ENCODE results near the gene DNAJC15. TPM values are rescaled to one million over a fixed set of nuclear protein-coding genes. Genes with fewer than 3 reads are reported as not detected.

The DNAJC15 gene
- total RNA-seq, 2 experiments from 2014 or later: 12.5 to 15.7 TPM

- Mint-ChIP-seq H3K36me3 (no peaks in the 10 kb centered on the region), H3K4me1 (peaks cover 6% of the 10 kb centered on the region), H3K4me3 (no peak overlapping the region), H3K9me3 (no peaks in the 10 kb centered on the region), H3K27ac (no peak overlapping the region), H3K27me3 (peaks cover 4% of the 10 kb centered on the region)
- POLR2A ChIA-PET: no interaction called here
- no peak for ATAC-seq (ENCODE audit: low read depth)
- no peak for DNase-seq
Observed at GRCh38 chr13:43009506-43009905, 13.9 kb upstream of the DNAJC15 start.

- POLR2A ChIA-PET: interaction anchor here (2.2 kb wide), 1 partner anchor 22 kb away, joined by 7 read pairs; the partner anchor contains the start of gene EPSTI1
- H3K27me3 Mint-ChIP-seq: no peaks in the 10 kb centered on the region
- no peaks in the 10 kb centered on the region for H3K36me3 Mint-ChIP-seq
- no peaks in the 10 kb centered on the region for H3K4me1 Mint-ChIP-seq
- no peaks in the 10 kb centered on the region for H3K9me3 Mint-ChIP-seq
- H3K27ac Mint-ChIP-seq: no peak overlapping the region
- no peak for ATAC-seq (ENCODE audit: low read depth)
- DNase-seq: no peak
- no peak overlapping the region for H3K4me3 Mint-ChIP-seq
Observed at GRCh38 chr13:43014162-43014561, 9.2 kb upstream of the DNAJC15 start.

DNA sequence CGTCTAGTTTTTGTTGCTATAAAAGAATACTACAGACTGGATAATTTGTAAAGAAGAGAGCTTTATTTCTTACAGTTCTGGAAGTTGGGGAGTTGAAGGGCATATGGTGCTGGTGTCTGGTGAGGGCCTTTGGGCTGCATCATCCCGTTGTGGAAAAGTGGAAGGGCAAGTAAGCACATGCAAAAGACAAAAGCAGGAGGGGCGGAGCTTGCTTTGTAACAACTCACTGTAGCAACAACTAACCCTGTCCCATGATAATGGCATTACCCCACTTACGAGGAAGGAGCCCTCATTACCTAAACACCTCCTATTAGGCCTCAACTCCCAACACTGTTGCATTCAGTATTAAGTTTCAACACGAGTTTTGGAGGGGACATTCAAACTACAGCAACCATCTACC, 7.2 kb upstream of the DNAJC15 start:
- H3K4me1 Mint-ChIP-seq: no peaks in the 10 kb centered on the region
- H3K36me3 Mint-ChIP-seq: no peaks in the 10 kb centered on the region
- POLR2A ChIA-PET: no interaction called here
- no peak for DNase-seq
- H3K4me3 Mint-ChIP-seq: no peak overlapping the region
- no peak overlapping the region for H3K27ac Mint-ChIP-seq
- no peaks in the 10 kb centered on the region for H3K27me3 Mint-ChIP-seq
- no peaks in the 10 kb centered on the region for H3K9me3 Mint-ChIP-seq
- no peak for ATAC-seq (ENCODE audit: low read depth)

DNA sequence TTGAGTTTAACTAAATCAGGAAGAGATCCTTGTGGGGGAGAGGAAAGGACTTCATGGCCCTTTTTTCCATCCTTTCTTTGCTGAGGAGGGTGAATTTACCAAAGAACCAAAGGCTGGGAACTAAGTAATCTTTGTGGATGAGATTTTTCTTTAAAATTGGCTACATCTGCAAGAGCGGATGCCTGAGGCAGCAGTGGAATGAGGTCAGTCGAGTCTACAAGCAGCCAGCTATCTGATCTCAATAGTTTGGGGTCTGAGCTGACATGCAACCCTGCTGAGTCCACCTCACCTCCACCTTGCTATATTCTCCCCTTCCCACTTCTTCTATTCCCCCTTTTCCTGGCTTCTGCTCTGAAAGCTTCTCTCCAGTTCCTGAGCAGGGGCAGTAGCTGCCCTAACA, 3.6 kb upstream of the DNAJC15 start:
- POLR2A ChIA-PET: no interaction called here
- Mint-ChIP-seq H3K36me3 (peaks cover 4% of the 10 kb centered on the region), H3K4me3 (no peak overlapping the region), H3K9me3 (no peaks in the 10 kb centered on the region), H3K27me3 (no peaks in the 10 kb centered on the region), H3K27ac (no peak overlapping the region), H3K4me1 (peaks cover 7% of the 10 kb centered on the region)
- no peak for DNase-seq
- no peak for ATAC-seq (ENCODE audit: low read depth)

DNA sequence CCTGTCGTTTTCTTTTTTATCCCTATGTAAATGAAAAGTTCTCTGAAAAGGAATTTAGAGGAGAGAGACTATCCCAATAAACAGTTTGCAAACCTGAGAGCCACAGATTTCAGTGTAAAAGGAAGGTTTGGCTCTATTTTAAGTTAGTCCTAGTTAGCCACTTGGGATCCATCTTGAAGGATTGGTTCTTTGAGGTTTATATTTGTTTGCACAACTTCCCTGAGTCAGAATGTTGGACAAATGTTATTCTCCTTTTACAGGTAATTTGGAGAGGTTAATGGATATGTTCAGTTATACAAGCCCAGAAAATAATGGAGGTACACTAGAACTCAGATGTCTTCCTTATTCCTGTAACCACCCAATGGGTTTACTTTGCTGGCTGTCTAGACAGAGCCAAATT, 2.6 kb upstream of the DNAJC15 start:
- no peaks in the 10 kb centered on the region for H3K27me3 Mint-ChIP-seq
- no peaks in the 10 kb centered on the region for H3K9me3 Mint-ChIP-seq
- no peak for ATAC-seq (ENCODE audit: low read depth)
- peaks cover 12% of the 10 kb centered on the region for H3K4me1 Mint-ChIP-seq
- no peak overlapping the region for H3K27ac Mint-ChIP-seq
- POLR2A ChIA-PET: interaction anchor here (4.4 kb wide), 1 partner anchor 29 kb away, joined by 61 read pairs; the partner anchor contains the start of gene EPSTI1
- DNase-seq: no peak
- peaks cover 4% of the 10 kb centered on the region for H3K36me3 Mint-ChIP-seq
- no peak overlapping the region for H3K4me3 Mint-ChIP-seq

GRCh38 chr13:43021926-43022670, 1.3 kb upstream of the DNAJC15 start:
- DNase-seq (no peak), ATAC-seq (ENCODE audit: low read depth) (no peak)
- H3K36me3 Mint-ChIP-seq: peaks cover 4% of the 10 kb centered on the region
- H3K4me3 Mint-ChIP-seq: no peak overlapping the region
- H3K9me3 Mint-ChIP-seq: no peaks in the 10 kb centered on the region
- POLR2A ChIA-PET: interaction anchor here (0.9 to 4.4 kb wide), 3 partner anchors 31 to 74 kb away, joined by 3 to 61 read pairs (median 4); partner anchors contain the start of gene EPSTI1
- H3K27ac Mint-ChIP-seq: no peak overlapping the region
- no peaks in the 10 kb centered on the region for H3K27me3 Mint-ChIP-seq
- H3K4me1 Mint-ChIP-seq: peaks cover 15% of the 10 kb centered on the region

DNA sequence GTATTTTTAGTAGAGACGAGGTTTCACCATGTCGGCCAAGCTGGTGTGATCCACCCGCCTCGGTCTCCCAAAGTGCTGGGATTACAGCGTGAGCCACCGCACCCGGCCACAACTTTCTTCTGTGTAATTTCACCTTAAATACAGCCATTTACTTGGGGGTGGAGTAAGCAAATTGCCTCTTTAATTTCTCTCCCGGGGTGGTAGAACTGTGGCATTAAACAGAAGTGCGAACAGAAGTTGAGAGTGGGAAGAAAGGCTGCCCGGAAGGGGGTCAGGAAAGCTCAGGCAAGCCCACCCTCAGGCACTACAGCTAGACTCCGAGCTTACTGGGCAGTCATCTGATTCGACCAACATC, 475 bp upstream of the DNAJC15 start:
- Mint-ChIP-seq H3K36me3 (peaks cover 6% of the 10 kb centered on the region), H3K4me1 (peaks cover 17% of the 10 kb centered on the region), H3K27me3 (no peaks in the 10 kb centered on the region), H3K27ac (peak overlapping the region; percentile 91), H3K4me3 (peak overlapping the region; percentile 89), H3K9me3 (no peaks in the 10 kb centered on the region)
- DNase-seq (no peak), ATAC-seq (ENCODE audit: low read depth) (no peak)
- POLR2A ChIA-PET: interaction anchor here (0.6 to 4.4 kb wide), 4 partner anchors 11 to 73 kb away, joined by 3 to 61 read pairs (median 4); partner anchors contain the start of gene EPSTI1

GRCh38 chr13:43026262-43026661, 2.9 kb downstream of the DNAJC15 start:
- no peak overlapping the region for H3K27ac Mint-ChIP-seq

GRCh38 chr13:43030548-43030947, 7.2 kb downstream of the DNAJC15 start:
- Mint-ChIP-seq H3K27ac (no peak overlapping the region), H3K9me3 (peaks cover 3% of the 10 kb centered on the region), H3K36me3 (peaks cover 45% of the 10 kb centered on the region), H3K27me3 (no peaks in the 10 kb centered on the region), H3K4me1 (peaks cover 6% of the 10 kb centered on the region), H3K4me3 (no peak overlapping the region)
- POLR2A ChIA-PET: no interaction called here
- DNase-seq: no peak
- ATAC-seq (ENCODE audit: low read depth): no peak

More at GRCh38 chr13:43026262-43026661, 2.9 kb downstream of the DNAJC15 start:
- POLR2A ChIA-PET: interaction anchor here (1.2 kb wide), 1 partner anchor 34 kb away, joined by 3 read pairs; the partner anchor contains the start of gene EPSTI1
- ATAC-seq (ENCODE audit: low read depth) (no peak), DNase-seq (no peak)
- Mint-ChIP-seq H3K4me3 (no peak overlapping the region), H3K9me3 (no peaks in the 10 kb centered on the region), H3K27me3 (no peaks in the 10 kb centered on the region), H3K4me1 (peaks cover 18% of the 10 kb centered on the region), H3K36me3 (peaks cover 23% of the 10 kb centered on the region)

GRCh38 chr13:43031881-43032280, 8.5 kb downstream of the DNAJC15 start:
- H3K4me1 Mint-ChIP-seq: peaks cover 4% of the 10 kb centered on the region
- H3K4me3 Mint-ChIP-seq: no peak overlapping the region
- no peak for DNase-seq
- POLR2A ChIA-PET: no interaction called here
- no peaks in the 10 kb centered on the region for H3K27me3 Mint-ChIP-seq
- H3K9me3 Mint-ChIP-seq: peaks cover 3% of the 10 kb centered on the region
- no peak overlapping the region for H3K27ac Mint-ChIP-seq
- peaks cover 45% of the 10 kb centered on the region for H3K36me3 Mint-ChIP-seq
- ATAC-seq (ENCODE audit: low read depth): no peak

GRCh38 chr13:43033038-43033437, 9.7 kb downstream of the DNAJC15 start:
- Mint-ChIP-seq H3K4me3 (no peak overlapping the region), H3K27ac (no peak overlapping the region), H3K4me1 (peaks cover 2% of the 10 kb centered on the region), H3K27me3 (no peaks in the 10 kb centered on the region), H3K9me3 (peaks cover 3% of the 10 kb centered on the region), H3K36me3 (peaks cover 45% of the 10 kb centered on the region)
- DNase-seq (no peak), ATAC-seq (ENCODE audit: low read depth) (no peak)
- POLR2A ChIA-PET: interaction anchor here (1.1 kb wide), 1 partner anchor 10 kb away, joined by 3 read pairs; no protein-coding TSS in a partner anchor

DNA sequence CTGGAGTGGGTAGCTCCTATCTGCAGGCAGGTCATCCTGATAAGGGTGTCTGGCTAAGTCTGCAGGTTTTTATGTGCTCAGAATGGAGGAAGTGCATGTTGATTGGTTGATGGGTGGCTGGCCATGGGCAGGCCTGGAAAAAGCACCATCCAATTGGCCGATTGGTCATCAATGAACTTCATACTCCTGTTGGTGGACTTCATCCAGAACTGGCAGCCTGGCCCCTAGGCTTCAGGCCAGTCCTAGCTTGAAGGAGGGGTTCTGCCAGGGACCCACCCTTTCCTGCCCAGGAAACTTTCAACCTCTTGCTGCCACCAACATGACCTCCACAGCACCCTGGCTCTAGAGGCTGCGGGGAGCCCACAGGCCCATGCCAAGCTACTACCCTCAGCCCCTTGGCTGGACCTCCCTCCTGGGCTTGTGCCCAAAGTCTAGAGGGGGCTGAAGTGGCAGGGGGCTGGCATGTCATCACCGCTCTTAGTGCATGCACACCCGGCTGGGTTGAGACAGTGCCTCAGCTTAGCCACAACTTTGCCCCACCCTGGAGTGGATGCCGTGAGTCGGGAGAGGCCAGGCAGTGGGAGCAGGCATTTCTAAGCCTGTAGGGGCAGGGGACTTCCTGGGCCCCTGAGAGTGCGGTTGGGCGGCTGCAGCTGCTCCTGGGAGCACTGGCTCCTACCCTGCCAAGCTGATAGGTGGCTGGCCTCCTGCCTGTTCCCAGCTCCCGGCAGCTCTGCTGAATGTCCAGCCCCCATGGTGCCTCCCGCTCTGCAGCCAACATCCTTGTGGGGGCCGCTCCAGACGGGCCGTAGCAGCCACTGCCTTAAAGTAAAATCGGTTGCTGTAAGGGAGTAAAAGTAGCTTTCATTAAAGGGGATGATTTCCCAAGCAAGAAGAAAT, 13.2 kb downstream of the DNAJC15 start:
- Mint-ChIP-seq H3K36me3 (peaks cover 50% of the 10 kb centered on the region), H3K27ac (no peak overlapping the region), H3K4me3 (no peak overlapping the region), H3K4me1 (peaks cover 8% of the 10 kb centered on the region), H3K27me3 (no peaks in the 10 kb centered on the region), H3K9me3 (peaks cover 3% of the 10 kb centered on the region)
- no peak for ATAC-seq (ENCODE audit: low read depth)
- no peak for DNase-seq
- POLR2A ChIA-PET: no interaction called here

- DNase-seq (no peak), ATAC-seq (ENCODE audit: low read depth) (no peak)
- Mint-ChIP-seq H3K27ac (no peak overlapping the region), H3K36me3 (peaks cover 34% of the 10 kb centered on the region), H3K9me3 (no peaks in the 10 kb centered on the region), H3K4me1 (peaks cover 16% of the 10 kb centered on the region), H3K27me3 (no peaks in the 10 kb centered on the region), H3K4me3 (no peak overlapping the region)
- POLR2A ChIA-PET: no interaction called here
Observed at GRCh38 chr13:43039966-43040365, 16.6 kb downstream of the DNAJC15 start.

All from activated naive CD8-positive, alpha-beta T cell treated with anti-CD3 and anti-CD28 coated beads, Interleukin-2, amount 10 ng/mL, durations not matched to agents 7 days and 5 days (primary cell).